ENCODE data around the gene EXOC6B.
A peak's percentile ranks its signal among the peaks of the same experiment; 100 is the strongest.

EXOC6B gene

DNA sequence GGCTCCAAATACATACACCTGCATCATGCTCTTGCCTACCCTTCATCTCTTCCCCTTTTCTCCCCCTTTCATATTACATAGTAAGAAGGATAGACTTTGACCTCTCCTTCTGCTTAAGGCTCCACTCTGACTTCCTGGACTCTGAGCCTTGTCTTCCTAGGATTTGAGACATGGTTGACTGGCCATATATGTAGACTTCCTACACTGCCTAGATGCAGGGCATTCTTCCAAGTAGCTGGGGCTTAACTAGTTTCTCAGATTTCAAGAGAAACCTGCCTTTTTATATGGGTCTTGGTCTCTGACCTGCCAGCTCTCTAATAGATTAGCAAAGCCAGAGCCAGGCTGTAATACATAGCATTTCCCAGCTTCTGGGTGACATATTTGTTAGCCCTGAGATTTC is 642.8 kb downstream of the EXOC6B start:
- ATAC-seq (replicated peaks), result no peak
- Mint-ChIP-seq H3K27ac (no peak overlapping the region), H3K36me3 (ENCODE audit: insufficient read depth) (no peaks in the 10 kb centered on the region), H3K27me3 (no peaks in the 10 kb centered on the region), H3K9me3 (no peaks in the 10 kb centered on the region), H3K4me3 (no peak overlapping the region), H3K4me1 (ENCODE audit: low read depth in 2 of 2) (no peaks in the 10 kb centered on the region)
- no peak for DNase-seq

DNA sequence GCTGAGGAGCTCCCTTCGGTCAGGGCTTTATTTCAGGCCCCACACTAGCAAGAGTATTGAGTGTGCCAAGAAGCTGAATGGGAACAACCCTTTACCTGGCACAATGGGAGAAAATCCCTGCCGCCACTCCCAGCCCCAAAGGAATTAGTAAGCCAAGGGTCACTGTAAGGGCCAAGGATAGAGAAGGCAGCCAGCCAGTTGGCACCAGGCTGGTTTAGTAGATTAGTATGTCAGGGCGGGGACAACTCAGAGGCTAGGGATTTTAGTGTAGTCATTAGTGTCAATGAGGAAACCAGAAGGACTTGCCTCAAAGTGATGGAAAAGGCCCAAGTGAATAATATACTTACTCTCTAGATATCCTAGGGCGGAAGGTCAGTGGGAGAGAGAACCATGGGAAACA is 643.3 kb downstream of the EXOC6B start:
- Mint-ChIP-seq H3K4me3 (no peak overlapping the region), H3K27me3 (no peaks in the 10 kb centered on the region), H3K4me1 (ENCODE audit: low read depth in 2 of 2) (no peaks in the 10 kb centered on the region), H3K27ac (no peak overlapping the region), H3K9me3 (no peaks in the 10 kb centered on the region), H3K36me3 (ENCODE audit: insufficient read depth) (no peaks in the 10 kb centered on the region)
- ATAC-seq (replicated peaks), result no peak
- DNase-seq, result no peak

DNA sequence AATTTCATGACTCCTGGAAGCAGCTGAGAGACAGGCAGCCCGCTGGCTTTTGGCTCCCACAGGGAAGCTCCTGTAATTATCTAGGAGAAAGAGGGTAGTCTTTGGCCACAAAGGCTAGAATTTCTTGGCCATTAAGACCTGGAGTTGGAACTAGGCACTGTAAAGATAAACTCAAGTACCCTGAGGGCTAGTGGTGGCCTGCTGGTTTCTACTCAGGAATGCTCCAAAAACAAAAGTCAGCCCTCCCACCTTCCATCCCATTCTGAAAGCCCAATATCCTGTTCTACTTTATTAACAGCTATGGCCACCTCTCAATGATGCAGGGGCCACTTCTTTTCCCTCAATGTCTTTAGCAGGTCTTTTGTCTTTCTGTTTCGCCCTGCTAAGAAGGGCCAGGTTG is 644.2 kb downstream of the EXOC6B start:
- DNase-seq (no peak), ATAC-seq (replicated peaks) (no peak)
- Mint-ChIP-seq H3K27ac (no peak overlapping the region), H3K4me1 (ENCODE audit: low read depth in 2 of 2) (no peaks in the 10 kb centered on the region), H3K36me3 (ENCODE audit: insufficient read depth) (no peaks in the 10 kb centered on the region), H3K27me3 (no peaks in the 10 kb centered on the region), H3K9me3 (no peaks in the 10 kb centered on the region), H3K4me3 (no peak overlapping the region)

DNA sequence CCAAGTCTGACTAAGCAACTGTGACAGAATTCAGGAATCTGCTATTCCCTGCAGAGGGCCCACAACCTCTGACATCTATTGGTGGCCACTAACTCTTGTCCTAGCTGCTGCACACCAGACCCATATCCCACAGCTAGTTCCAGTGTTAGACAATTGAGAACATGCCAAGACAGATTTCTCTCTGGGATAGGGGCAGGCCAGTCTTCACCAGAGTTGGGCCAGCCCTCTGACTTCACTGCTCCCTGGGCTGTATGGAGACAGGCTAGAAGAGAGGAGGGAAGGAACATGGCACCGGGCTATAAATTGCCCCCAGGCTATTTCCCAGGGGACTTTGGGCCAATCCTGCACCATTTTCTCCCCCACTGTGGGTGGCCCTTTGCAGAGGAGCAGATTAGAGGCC is 645.5 kb downstream of the EXOC6B start:
- no peak for DNase-seq
- peaks cover 2% of the 10 kb centered on the region for H3K36me3 Mint-ChIP-seq (ENCODE audit: insufficient read depth)
- ATAC-seq (replicated peaks), result no peak
- H3K27ac Mint-ChIP-seq, result no peak overlapping the region
- no peaks in the 10 kb centered on the region for H3K27me3 Mint-ChIP-seq
- no peaks in the 10 kb centered on the region for H3K4me1 Mint-ChIP-seq (ENCODE audit: low read depth in 2 of 2)
- H3K9me3 Mint-ChIP-seq, result no peaks in the 10 kb centered on the region
- H3K4me3 Mint-ChIP-seq, result no peak overlapping the region

DNA sequence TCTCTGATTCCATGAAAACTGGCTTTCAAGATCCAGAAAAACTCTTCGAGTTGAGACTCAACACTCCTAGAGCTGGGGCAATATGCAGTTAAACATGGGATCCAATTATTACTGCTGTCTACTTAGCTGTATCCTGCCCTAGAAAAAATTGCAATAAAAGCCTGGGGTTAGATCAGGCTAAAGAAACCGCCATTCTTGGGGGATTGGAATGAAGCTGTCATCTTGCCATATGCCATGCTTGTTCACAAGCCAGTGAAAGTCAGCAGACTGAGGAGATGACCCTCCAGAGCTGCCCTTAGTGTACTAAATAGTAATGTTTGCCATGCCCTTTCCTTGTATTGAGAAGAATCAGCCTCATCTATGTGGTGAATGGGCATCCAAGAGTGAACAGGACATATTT is 647.3 kb downstream of the EXOC6B start:
- ATAC-seq (replicated peaks), result no peak
- H3K27ac Mint-ChIP-seq, result no peak overlapping the region
- no peak overlapping the region for H3K4me3 Mint-ChIP-seq
- DNase-seq, result no peak
- no peaks in the 10 kb centered on the region for H3K9me3 Mint-ChIP-seq
- no peaks in the 10 kb centered on the region for H3K27me3 Mint-ChIP-seq
- H3K36me3 Mint-ChIP-seq (ENCODE audit: insufficient read depth), result peaks cover 2% of the 10 kb centered on the region
- H3K4me1 Mint-ChIP-seq (ENCODE audit: low read depth in 2 of 2), result peaks cover 5 to 8% of the 10 kb centered on the region in 2 donors

DNA sequence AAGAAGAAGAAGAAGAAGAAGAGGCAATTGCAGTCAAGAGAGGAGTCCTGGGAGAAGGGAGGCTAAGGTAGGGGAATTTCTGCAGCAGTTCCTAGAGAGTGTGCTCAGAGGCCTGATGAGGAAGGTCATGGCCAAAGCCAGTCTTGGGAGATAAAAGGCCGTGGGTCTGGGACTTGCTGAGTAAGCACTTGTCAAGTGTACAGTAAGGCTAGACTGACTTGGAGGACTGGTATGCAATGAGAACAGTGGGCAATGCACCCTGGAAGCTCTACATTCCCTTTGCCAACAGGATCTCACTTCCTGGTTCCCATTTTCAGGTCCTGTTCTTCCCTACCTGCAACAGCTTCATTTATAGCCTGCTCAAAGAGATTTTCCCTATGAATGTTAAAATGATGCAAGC is 649.6 kb downstream of the EXOC6B start:
- Mint-ChIP-seq H3K27me3 (no peaks in the 10 kb centered on the region), H3K9me3 (no peaks in the 10 kb centered on the region), H3K27ac (no peak overlapping the region), H3K36me3 (ENCODE audit: insufficient read depth) (peaks cover 2% of the 10 kb centered on the region), H3K4me1 (ENCODE audit: low read depth in 2 of 2) (peaks cover 15 to 17% of the 10 kb centered on the region in 2 donors), H3K4me3 (no peak overlapping the region)
- no peak for DNase-seq
- no peak for ATAC-seq (replicated peaks)

DNA sequence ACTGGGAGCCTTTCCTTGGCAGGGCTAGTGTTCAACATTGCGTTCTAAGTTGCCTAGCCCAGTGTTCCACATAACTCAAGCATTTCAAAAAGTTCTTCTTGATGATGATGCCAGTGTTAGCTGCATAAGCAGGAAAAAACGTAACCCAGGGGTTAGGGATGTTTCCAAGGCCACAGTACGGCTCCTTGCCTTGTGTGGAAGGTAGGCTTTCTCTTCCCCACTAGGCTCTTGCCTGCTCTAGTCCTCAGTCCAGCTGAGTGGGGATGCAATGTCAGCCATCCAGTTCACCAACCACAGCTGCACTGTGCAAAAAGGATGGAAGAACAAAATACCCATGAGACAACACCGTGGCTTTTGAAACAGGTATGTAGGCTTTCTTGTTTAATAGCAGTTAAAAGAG is 650.2 kb downstream of the EXOC6B start:
- Mint-ChIP-seq H3K27ac (no peak overlapping the region), H3K4me1 (ENCODE audit: low read depth in 2 of 2) (peaks cover 15 to 17% of the 10 kb centered on the region in 2 donors), H3K4me3 (no peak overlapping the region), H3K9me3 (no peaks in the 10 kb centered on the region), H3K36me3 (ENCODE audit: insufficient read depth) (peaks cover 2% of the 10 kb centered on the region), H3K27me3 (no peaks in the 10 kb centered on the region)
- ATAC-seq (replicated peaks) (no peak), DNase-seq (no peak)

DNA sequence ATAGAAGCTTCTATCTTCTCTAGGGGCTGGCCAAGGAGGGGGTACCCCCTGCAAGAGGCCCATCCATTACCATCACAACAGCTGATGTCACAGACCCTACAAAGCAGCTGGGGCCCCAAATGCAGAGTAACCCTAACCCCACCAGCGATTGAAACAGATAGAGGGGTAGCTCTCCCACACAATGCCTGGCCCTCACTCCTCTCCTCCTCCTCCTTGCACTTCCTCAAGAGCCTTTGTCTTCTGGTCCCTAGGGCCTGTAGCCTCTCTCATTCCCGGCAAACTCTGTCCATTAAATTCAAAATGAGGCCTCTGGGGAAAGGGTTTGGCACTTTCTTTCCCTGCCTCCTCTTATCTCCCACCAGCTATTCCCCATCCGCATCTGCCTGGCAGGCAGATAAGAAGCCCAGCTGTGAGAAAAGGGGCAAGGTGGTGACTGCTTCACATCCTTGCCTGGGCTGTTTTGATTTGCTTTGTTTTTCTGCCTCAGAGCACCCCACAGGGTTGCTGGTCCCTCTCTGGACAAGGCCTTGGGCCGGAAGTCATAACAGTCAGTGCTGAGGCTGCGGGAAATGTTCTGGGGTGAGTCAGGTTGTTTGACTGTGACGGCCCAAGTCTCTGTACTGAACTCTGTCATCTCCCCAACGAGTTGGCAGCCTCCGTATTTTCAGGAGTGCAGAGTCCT is 652.1 kb downstream of the EXOC6B start:
- H3K27ac Mint-ChIP-seq, result no peak overlapping the region
- H3K4me1 Mint-ChIP-seq (ENCODE audit: low read depth in 2 of 2), result peaks cover 15 to 17% of the 10 kb centered on the region in 2 donors
- H3K36me3 Mint-ChIP-seq (ENCODE audit: insufficient read depth), result peaks cover 2% of the 10 kb centered on the region
- no peak for ATAC-seq (replicated peaks)
- no peak overlapping the region for H3K4me3 Mint-ChIP-seq
- no peak for DNase-seq
- H3K27me3 Mint-ChIP-seq, result no peaks in the 10 kb centered on the region
- H3K9me3 Mint-ChIP-seq, result no peaks in the 10 kb centered on the region

DNA sequence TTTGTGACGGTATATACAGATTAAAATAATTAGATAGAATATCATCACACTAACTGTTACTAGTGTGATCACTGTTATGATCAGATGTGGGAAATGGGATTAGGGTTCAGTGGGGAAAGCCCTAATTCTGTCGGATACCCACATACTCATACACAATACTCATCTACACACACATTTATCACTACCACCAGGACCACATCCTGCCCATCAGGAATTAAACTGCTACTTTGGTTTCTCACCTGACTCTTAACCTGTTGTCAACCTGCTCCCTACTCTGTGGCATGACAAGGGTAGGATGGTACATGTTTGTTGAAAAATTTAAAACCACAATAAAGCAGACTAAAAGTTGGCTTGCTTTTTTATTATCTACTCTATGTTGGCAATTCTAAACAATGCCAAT is 653.4 kb downstream of the EXOC6B start:
- Mint-ChIP-seq H3K4me1 (ENCODE audit: low read depth in 2 of 2) (peaks cover 15 to 17% of the 10 kb centered on the region in 2 donors), H3K4me3 (no peak overlapping the region), H3K36me3 (ENCODE audit: insufficient read depth) (peaks cover 2% of the 10 kb centered on the region), H3K27ac (no peak overlapping the region), H3K9me3 (no peaks in the 10 kb centered on the region), H3K27me3 (no peaks in the 10 kb centered on the region)
- ATAC-seq (replicated peaks) (peak; percentile 37), DNase-seq (no peak)

DNA sequence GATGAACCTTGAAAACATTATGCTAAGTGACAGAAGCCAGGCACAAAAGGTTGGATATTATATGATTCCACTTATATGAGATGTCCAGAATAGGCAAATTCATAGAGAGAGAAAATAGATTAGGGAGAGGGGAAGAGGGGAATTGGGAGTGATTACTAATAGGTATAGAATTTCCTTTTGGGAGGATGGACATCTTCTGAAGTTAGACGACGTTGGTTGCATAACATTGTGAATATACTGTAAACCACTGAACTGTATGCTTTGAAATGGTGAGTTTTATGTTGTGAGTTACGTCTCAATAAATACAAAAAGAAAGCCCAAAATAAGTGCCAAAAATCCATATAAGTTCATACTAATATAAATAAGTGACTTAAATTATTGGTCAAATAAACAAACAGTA is 659.6 kb downstream of the EXOC6B start:
- H3K4me3 Mint-ChIP-seq, result no peak overlapping the region
- H3K27me3 Mint-ChIP-seq, result peaks cover 12 to 14% of the 10 kb centered on the region in 2 donors
- H3K36me3 Mint-ChIP-seq (ENCODE audit: insufficient read depth), result no peaks in the 10 kb centered on the region
- ATAC-seq (replicated peaks) (no peak), DNase-seq (no peak)
- H3K9me3 Mint-ChIP-seq, result no peaks in the 10 kb centered on the region
- no peak overlapping the region for H3K27ac Mint-ChIP-seq
- no peaks in the 10 kb centered on the region for H3K4me1 Mint-ChIP-seq (ENCODE audit: low read depth in 2 of 2)

DNA sequence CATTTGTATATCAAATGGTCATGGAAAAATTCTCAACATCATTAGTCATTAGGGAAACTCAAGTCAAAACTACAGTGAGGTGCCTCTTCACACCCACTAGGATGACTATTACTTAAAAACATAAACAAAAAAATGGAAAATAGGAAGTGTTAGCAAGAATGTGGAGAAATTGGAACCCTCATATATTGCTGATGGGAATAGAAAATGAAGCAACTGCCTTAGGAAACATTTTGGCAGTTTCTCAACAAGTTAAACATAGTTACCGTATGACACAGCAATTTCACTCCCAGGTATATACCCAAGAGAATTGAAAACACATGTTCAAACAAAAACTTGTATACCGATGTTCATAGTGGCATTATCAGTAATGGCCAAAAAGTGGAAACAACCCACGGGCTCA is 660.0 kb downstream of the EXOC6B start:
- H3K4me3 Mint-ChIP-seq, result no peak overlapping the region
- no peak for ATAC-seq (replicated peaks)
- H3K4me1 Mint-ChIP-seq (ENCODE audit: low read depth in 2 of 2), result no peaks in the 10 kb centered on the region

DNA sequence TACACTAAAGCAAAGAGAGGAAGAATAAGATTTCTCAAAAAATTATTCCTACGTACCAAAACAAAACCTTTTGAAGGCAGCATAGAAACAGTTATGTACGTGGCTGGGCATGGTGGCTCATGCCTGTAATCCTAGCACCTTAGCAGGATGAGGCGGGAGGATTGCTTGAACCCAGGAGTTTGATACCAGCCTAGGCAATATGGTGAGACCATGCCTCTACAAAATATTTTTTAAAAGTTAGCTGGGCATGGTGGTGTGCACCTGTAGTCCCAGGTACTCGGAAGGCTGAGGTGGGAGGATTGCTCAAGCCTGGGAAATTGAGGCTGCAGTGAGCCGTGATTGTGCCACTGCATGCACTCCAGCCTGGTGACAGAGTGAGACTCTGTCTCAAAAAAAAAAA is 663.3 kb downstream of the EXOC6B start:
- ATAC-seq (replicated peaks) (no peak), DNase-seq (no peak)
- peaks cover 27 to 51% of the 10 kb centered on the region in 2 donors for H3K27me3 Mint-ChIP-seq
- H3K4me3 Mint-ChIP-seq, result no peak overlapping the region
- H3K4me1 Mint-ChIP-seq (ENCODE audit: low read depth in 2 of 2), result no peaks in the 10 kb centered on the region
- H3K9me3 Mint-ChIP-seq, result no peaks in the 10 kb centered on the region
- H3K27ac Mint-ChIP-seq, result no peak overlapping the region
- no peaks in the 10 kb centered on the region for H3K36me3 Mint-ChIP-seq (ENCODE audit: insufficient read depth)

More for the DNA sequence above, 660.0 kb downstream of the EXOC6B start:
- DNase-seq, result no peak
- H3K27me3 Mint-ChIP-seq, result peaks cover 15 to 19% of the 10 kb centered on the region in 2 donors
- no peaks in the 10 kb centered on the region for H3K36me3 Mint-ChIP-seq (ENCODE audit: insufficient read depth)
- no peak overlapping the region for H3K27ac Mint-ChIP-seq
- H3K9me3 Mint-ChIP-seq, result no peaks in the 10 kb centered on the region

DNA sequence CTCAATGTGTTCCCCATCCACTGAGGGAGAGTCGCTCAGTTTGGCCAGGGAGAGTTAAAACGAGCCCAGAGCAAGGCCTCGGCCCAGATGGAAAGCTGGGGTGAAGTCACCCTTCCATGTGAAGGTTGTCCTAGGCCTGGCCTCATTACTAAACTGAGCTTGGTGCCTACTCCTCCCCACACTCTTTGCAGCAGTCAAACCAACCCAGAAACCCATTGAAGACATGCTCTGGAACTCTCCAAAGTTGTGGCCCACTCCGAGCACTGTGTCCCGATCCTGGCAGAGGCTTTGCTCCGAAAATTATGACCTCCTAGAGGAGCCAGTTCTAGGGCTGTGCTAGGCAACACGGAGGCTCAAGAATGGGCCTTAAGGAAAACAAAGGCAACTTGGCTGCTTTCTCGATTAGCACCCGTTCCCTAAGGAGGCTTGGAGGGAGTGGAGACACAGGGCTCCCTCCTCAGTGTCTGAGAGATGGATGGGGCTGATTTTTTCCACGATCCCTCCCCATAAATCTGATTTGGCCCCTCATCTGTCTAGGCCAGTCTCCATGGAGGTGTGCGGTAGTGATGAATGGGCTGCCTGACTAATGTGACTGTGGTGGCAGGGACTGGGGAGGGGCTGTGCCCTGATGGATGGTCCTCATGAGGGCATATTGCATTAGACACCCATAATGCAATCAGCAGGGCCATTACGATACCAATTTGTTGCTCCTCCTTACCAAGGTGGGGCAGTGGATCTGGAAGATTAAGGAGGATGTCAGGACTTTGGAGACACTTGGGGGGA is 666.4 kb downstream of the EXOC6B start:
- peaks cover 47 to 82% of the 10 kb centered on the region in 2 donors for H3K27me3 Mint-ChIP-seq
- DNase-seq (no peak), ATAC-seq (replicated peaks) (no peak)
- no peak overlapping the region for H3K27ac Mint-ChIP-seq
- no peaks in the 10 kb centered on the region for H3K36me3 Mint-ChIP-seq (ENCODE audit: insufficient read depth)
- no peak overlapping the region for H3K4me3 Mint-ChIP-seq
- H3K9me3 Mint-ChIP-seq, result no peaks in the 10 kb centered on the region
- no peaks in the 10 kb centered on the region for H3K4me1 Mint-ChIP-seq (ENCODE audit: low read depth in 2 of 2)

Data from effector memory CD8-positive, alpha-beta T cell (primary cell).